ENCODE measurements around the gene ICAM4. TPM values are rescaled to one million over a fixed set of nuclear protein-coding genes. Genes with fewer than 3 reads are reported as not detected.
A peak's percentile ranks its signal among the peaks of the same experiment; 100 is the strongest.

Gene ICAM4
- total RNA-seq, 1 donor from 2014 or later, result 0.16 TPM

DNA sequence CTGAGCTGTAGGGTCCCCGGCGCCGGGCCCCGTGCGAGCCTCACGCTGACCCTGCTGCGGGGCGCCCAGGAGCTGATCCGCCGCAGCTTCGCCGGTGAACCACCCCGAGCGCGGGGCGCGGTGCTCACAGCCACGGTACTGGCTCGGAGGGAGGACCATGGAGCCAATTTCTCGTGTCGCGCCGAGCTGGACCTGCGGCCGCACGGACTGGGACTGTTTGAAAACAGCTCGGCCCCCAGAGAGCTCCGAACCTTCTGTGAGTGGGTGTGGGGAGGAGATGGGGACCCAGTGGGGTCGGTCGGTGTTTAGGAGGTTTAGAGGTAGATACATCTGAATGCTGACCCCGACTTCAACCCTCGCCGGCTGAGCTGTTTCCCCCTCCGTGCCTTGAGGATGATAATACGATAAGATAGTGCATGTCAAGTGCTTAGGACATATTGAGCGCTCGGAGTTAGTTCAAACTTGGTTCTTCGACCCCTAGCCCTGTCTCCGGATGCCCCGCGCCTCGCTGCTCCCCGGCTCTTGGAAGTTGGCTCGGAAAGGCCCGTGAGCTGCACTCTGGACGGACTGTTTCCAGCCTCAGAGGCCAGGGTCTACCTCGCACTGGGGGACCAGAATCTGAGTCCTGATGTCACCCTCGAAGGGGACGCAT lies 4.9 kb downstream of the ICAM4 start:
- DNase-seq, result no peak

DNA sequence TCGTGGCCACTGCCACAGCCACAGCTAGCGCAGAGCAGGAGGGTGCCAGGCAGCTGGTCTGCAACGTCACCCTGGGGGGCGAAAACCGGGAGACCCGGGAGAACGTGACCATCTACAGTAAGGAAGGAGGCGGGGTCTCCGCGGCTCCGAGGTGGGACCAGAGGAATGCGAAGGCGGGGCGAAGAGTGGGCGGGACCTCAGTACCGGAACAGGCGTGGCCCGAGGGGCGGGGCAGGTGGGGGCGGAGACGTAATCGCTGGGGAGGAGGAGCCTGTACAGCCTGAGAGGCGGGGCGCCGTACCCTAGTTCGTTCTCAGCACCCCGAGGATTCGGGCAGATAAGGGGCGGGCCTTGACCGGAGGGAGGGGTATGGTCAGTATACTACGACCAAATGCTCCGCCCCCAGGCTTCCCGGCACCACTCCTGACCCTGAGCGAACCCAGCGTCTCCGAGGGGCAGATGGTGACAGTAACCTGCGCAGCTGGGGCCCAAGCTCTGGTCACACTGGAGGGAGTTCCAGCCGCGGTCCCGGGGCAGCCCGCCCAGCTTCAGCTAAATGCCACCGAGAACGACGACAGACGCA lies 5.5 kb downstream of the ICAM4 start:
- DNase-seq, result peak; percentile 35

- DNase-seq, result no peak
Measured at GRCh38 chr19:10292789-10293636, 6.3 kb downstream of the ICAM4 start.

DNA sequence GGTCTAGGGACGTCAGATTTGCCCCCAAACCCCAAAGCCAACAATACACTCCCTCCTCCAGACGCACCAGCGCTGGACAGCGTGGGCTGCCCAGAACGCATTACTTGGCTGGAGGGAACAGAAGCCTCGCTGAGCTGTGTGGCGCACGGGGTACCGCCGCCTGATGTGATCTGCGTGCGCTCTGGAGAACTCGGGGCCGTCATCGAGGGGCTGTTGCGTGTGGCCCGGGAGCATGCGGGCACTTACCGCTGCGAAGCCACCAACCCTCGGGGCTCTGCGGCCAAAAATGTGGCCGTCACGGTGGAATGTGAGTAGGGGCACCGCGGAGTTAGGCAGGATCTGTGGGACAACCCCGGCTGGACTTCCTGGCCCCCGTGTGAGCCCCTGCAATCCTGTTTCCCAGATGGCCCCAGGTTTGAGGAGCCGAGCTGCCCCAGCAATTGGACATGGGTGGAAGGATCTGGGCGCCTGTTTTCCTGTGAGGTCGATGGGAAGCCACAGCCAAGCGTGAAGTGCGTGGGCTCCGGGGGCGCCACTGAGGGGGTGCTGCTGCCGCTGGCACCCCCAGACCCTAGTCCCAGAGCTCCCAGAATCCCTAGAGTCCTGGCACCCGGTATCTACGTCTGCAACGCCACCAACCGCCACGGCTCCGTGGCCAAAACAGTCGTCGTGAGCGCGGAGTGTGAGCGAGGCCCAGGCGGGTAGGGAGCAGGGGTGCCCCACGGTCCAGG lies 7.0 kb downstream of the ICAM4 start:
- no peak for DNase-seq

DNA sequence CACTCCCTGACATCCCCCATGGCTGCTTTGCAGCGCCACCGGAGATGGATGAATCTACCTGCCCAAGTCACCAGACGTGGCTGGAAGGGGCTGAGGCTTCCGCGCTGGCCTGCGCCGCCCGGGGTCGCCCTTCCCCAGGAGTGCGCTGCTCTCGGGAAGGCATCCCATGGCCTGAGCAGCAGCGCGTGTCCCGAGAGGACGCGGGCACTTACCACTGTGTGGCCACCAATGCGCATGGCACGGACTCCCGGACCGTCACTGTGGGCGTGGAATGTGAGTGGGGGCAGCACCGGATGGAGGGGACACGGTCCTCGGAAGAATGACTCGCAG lies 7.6 kb downstream of the ICAM4 start:
- DNase-seq, result no peak

DNA sequence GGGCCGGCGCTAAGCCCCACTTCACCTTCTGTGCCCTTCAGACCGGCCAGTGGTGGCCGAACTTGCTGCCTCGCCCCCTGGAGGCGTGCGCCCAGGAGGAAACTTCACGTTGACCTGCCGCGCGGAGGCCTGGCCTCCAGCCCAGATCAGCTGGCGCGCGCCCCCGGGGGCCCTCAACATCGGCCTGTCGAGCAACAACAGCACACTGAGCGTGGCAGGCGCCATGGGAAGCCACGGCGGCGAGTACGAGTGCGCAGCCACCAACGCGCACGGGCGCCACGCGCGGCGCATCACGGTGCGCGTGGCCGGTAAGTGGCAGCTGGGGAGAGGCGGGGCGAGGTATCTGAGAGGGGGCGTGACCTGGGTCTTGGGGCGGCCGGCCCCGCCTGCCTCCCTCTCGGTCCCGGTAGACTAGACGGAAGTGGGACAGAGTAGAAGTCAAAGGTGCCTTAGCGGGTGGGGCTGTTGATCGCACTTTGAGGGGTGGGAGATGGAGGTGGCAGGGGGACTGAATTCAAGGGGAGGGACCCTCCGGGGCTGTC lies 8.6 kb downstream of the ICAM4 start:
- no peak for DNase-seq

DNA sequence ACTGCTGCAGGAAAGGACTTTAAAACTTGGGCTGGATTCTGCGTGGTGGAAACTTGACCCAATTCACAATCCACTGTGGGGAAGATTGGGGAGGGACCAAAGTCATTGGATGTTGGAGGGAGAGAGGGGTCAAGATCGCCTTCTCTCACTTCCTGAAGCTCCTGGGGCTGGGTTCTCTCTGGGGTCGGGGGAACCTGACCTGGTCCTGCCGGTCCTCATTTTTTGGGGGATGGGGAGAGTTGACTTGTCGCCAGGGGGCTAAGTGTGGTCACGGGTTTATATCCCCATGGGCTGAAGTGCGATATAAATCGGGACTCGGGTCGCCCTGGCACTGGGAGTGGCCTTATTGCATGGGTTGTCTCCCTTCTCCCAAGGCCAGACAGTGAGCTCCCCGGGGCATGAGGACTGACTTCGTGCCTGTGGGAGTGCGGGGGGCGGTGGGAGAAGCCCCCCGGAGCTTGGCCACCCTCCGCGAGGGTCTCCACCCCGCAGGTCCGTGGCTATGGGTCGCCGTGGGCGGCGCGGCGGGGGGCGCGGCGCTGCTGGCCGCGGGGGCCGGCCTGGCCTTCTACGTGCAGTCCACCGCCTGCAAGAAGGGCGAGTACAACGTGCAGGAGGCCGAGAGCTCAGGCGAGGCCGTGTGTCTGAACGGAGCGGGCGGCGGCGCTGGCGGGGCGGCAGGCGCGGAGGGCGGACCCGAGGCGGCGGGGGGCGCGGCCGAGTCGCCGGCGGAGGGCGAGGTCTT lies 9.3 kb downstream of the ICAM4 start:
- no peak for DNase-seq

DNA sequence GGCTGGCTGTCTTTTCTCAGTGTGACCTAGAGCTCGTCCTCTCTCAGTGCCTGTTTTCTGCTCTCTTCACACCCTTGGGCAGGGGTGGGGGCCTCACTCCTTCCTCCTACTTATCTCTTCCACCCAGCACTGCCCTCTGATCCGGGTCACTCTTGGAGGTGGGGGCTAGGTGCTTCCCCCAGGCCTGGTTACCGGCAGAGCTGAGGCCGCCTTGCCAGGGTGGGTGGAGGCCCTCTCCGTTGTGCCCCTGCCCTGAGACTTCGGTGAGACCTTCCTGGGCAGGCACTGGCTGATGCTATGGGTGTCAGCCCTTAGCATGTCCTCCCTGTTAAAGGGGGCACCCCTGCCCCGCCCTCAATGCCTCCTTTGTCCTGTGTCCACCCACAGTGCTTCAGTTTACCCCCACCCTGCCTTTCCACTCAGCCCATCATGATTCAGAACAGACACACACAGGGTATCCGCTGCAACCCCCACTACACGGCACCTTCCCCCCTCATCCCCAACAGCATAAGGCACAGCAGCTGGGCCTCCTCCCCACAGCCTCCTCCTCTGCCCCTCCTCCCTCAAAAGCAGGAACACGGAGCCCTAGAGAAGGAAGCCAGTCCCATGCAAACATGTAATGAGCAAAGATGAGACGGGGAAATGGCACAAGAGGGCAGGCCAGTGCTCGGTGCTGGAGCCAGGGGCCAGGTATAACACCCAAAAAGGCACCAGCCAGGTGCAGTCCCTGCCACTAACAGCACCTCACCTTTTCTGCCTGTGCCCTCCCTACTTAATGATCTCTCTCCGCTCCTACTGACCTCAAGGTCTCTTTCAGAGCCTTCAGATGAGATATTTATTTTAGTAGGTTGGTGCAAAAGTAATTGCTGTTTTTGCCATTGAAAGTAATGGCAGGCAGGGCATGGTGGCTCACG lies 13.0 kb downstream of the ICAM4 start:
- DNase-seq, result peak; percentile 25

GRCh38 chr19:10305139-10305806 lies 18.5 kb downstream of the ICAM4 start:
- DNase-seq, result peak; percentile 56

DNA sequence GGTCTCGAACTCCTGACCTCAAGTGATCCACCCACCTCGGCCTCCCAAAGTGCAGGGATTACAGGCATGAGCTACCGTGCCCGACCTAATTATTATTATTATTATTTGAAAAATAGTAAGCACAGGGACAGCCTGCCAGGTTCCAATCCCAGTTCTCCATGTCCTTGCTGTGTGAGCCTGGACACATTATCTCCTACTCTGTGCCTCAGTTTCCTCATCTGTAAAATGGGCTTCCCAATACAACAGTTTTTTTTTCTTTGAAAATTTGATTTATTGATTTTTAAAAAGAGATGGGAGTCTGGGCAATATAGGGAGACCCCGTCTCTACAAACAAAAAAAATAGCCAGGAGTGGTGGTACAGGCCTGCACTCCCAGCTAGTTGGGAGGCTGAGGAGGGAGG lies 19.6 kb downstream of the ICAM4 start:
- no peak for DNase-seq

- no peak for DNase-seq
Measured at GRCh38 chr19:10309423-10309822, 22.7 kb downstream of the ICAM4 start, which contains the start of gene ZGLP1. ZGLP1 (minus strand) TSS chr19:10309815.

DNA sequence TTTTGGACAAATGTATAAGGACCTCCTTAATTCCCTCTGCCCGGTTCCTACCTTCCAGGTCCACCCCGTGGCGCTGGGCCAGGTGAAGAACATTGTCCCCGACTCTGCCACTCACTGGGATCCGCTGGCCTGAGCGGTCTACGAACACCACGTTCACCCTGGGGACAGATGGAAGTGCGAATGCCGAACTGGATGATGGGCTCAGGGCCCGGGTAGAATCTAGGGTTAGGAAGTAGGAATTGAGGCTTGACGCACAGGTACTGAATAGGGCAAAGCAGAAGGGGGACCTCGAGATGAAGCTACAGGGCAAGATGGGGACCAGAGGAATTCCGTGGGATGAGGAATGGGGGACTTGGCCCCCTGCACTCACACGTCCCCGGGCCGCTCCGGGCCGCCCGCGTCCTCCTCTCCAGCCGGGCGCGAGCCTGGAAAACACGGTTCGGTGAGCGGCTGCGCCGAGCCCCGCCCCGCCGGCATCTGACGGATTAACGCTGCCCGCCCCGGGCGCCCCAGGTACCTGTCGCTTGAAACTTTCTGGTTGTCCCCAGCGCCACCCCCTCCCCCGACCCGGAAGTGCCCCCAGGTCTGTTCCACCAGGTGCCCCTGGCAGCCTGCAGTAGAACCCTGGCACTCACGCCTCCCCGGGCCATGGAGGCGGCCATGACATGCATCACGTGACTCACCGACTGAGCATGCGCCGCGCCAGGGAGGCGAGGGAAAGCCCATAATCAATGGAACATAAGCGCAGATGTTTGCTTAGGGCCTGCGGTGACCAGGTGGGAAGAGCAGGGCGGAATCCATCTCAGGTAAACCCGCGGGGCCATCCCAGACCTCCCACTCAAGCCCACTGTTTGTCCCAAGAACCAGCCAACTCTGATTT lies 28.8 kb downstream of the ICAM4 start, which contains the start of gene FDX2:
TSS of gene FDX2 (minus strand) at position 681 of the 880 bp plus-strand sequence. CDS start at position 662, 19 bp downstream.
- peak; percentile 80 for DNase-seq

GRCh38 chr19:10316229-10317044 lies 29.7 kb downstream of the ICAM4 start:
- DNase-seq, result no peak

- DNase-seq, result no peak
Measured at GRCh38 chr19:10317045-10317856, 30.5 kb downstream of the ICAM4 start.

DNA sequence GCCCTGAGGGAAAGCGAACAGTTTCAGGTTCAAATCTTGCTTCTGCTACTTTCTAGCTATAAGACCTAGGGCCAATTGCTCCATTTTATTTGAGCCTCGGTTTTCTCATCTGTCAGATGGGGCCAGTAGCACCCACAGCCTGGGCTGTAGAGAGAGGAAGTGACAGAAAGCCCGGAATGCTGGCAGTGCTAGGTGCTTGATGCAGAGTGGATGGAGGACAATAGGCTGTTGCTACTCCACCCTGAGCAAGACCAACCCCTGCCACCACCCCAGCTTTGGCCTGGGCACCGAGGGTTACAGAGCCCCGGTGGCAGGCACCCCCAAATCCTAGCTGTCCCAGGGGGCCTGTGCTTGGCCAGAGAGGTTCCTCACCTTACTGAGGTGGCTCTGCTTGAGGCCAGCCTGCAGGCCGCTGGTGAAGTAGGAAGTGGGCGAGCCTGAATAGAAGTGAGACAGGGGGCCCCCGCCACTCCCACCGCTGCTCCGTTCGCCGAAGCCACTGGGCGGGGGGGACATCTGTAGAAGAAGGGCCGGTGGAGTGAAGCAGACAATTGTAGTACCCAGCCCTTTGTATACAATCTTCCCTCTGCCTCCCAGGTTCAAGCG lies 31.2 kb downstream of the ICAM4 start:
- no peak for DNase-seq

GRCh38 chr19:10318807-10319682 lies 32.3 kb downstream of the ICAM4 start:
- no peak for DNase-seq
